Measurements from ENCODE around the gene SLC6A5.

Gene SLC6A5

DNA sequence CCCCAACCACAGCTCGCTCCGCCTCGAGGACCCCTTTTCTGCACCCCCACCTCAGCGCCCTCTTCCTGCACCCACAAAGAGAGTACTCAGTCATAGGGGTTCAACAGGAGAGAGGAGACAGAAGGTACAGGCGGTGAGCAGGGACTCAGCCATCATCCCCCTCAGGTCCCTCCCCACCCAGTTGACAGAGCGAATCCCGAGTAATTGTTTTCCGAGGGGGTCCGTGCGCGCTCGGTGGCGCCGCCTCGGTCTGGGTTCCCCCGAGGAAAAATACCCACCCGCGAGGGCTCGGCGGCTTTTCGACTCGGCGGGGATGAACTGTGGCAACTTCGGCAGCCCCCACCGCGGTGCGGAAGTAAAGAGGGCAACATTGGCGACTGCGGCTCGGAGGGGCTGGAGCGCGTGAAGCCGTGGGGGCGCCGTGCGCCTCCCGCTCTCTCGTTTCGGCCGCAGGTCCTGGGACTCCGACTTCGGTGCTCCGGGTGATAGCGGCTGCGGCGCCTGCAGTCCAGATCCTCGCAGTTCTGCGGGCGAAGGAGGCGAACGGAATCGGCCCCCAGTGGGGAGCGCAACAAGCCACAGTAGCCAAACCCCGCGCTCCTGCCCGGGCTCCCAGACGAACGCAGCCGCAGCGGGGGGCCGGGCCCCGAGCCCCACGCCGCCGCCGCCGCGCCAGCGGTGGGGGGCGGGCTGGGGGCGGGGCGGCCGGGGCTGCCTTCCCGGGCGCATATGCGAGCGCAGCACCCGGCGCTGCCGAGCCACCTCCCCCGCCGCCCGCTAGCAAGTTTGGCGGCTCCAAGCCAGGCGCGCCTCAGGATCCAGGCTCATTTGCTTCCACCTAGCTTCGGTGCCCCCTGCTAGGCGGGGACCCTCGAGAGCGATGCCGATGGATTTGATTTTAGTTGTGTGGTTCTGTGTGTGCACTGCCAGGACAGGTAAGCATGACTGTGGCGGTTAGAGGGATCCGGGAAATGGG, 69.7 kb downstream of the SLC6A5 start, which contains the start of gene NELL1:
TSS of gene NELL1 (plus strand) at position 743 of the 976 bp plus-strand sequence.
- DNase-seq (ENCODE audit: low read depth): no peak

DNA sequence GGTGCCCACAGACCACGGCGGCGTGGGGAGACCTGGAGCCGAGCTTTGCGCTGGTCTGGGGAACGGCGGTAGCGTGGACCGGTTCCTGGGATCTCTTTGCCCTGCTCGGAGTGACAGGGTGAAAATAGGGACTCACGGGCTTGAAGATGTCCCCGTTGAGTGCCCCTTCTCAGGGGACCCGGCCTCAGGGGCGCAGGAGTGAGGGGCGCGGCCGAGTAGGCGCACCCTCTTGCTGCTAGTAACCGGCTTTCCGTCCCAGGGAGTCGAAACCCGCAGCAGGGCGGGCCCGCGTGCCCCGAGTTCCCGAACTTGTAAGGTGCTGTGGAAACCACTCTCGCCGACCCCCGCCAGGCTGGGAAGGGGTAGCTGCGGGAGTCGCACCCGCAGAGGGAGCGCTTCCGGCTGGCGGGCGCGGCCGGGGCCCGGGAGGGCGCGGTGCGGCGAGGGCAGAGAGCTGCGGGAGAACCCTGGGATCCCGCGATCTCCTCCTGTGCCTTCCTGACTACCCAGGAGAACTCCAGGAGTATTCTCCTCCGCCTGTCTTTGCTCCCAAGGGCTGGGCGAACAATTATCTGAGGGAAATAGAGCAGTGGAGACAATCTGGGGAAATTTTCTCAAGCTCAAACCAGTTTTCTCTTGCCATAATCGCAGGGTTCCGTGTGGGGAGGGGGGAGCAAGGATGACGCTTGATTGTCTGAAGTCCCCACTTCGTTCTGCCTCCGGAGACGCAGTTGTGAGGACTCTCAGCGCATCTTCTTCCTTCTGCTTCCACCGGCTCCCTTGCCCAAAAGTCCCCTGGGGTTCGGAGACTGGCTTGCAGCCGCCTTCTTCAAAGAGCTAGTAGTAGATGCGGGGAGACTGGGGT, 70.6 kb downstream of the SLC6A5 start:
- no peak for DNase-seq (ENCODE audit: low read depth)

DNA sequence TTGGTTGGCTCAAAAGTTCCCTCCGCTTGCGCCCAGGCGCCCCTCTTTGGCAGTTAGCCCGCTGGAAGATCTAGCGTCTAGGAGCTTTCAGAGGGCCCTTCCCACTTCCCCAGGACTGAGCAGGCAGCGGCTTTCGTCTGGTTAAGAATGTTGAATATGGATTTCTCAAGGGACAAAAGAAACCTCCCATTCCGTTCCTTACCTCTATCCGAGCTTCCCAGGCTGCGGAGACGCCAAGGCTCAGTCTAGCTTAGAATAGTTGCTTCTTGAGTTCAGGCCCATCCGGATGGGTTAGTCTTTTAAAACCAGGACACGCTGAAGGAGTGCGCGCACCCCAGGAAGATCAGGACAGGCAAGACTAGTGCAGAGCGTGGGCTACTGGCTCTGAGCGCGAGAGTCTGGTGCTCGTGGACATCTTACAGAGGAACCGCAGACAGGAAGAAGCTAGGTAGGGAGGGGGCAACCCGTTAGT, 71.6 kb downstream of the SLC6A5 start:
- no peak for DNase-seq (ENCODE audit: low read depth)

DNA sequence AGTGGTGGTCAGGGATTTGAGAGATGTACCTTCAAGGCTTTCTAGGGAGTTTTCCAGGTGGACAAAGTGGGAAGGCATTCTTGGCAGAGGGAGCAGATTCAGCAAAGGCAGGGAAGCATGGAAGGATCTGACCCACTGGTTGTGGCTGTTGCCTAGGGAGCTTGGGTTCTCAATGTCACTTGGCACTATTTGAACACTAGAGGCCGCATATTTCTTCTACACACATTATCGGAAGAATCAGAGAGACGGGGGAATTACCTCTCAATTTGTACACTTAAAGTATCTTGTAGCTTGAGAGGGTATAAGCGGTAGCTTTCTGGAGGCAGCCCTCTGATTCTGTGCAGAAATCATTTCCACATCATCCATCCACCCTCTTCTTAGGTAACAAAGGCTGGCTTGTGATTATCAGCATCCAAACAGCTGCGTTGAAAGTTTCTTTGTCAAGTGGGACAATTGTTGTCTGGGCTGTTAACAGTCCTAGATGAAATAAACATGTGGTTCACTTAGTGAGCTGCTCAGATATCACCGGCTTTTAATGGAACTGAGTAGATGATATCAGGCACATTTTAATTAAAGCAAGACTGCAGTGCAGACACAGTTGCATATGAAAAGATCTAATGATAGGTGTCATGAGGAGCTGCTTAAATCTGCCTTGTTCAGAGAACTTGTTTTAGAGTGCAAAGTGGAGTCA, 72.6 kb downstream of the SLC6A5 start:
- no peak for DNase-seq (ENCODE audit: low read depth)

DNA sequence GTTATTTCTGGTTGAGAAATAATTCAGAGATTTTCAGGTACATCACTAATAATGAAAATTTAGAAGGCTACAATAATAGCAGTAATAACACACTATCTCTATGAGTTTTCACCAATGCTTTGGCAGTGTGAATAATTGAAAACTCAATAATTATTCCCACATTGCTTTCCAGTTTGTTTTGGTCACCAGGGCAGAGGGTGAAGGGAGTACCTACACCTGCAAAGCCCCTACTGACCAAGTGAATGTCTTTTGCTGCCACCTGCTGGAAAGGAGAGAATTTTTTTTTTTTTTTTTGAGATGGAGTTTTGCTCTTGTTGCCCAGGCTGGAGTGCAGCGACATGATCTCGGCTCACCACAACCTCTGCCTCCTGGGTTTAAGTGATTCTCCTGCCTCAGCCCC, 73.2 kb downstream of the SLC6A5 start:
- DNase-seq (ENCODE audit: low read depth): no peak

DNA sequence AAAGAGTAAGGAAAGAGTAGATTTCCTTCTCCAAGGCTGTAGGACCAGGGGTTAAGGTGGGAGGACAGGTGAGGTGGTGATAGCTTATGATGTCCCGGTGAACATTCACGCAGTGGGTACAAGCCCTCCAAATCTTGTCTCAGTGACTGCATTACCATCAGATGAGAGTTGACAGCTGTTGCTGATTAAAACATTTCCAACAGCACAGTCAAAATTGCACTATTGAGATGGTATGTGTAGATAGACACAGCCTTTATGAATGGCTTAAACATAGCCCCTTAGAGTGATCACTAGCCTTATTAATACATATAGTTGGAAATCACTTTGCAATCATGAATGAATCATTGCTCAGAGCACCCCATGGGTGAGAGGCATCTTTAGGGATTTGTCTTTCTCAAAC, 77.2 kb downstream of the SLC6A5 start:
- no peak for DNase-seq (ENCODE audit: low read depth)

DNA sequence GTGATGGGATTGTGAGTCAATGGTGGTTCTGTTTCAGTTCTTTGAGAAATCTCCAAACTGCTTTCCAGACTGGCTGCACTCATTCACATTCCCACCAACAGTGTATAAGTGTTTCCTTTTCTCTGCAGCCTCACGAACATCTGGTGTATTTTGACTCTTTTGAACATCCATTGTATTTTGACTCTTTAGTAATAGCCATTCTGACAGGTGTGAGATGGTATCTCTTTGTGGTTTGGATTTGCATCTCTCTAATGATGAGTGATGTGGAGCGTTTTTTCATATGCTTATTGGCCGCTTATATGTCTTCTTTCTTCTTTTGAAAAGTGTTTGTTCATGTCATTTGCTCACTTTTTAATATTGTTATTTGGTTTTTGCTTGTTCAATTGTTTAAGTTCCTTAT, 89.4 kb downstream of the SLC6A5 start:
- DNase-seq (ENCODE audit: low read depth): no peak

DNA sequence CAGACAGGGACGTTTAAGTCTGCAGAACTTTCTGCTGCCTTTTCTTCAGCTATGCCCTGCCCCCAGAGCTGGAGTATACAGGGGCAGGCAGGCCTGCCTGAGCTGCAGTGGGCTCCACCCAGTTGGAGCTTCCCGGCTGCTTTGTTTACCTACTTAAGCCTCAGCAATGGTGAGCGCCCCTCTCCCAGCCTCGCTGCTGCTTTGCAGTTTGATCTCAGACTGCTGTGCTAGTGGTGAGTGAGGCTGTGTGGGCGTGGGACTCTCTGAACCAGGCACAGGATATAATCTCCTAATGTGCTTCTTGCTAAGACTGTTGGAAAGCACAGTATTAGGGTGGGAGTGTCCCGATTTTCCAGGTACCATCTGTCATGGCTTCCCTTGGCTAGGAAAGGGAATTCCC, 108.5 kb downstream of the SLC6A5 start:
- no peak for DNase-seq (ENCODE audit: low read depth)
